IPS-NIHi7 (cell line): ENCODE measurements around the gene SLC4A1AP.

Experiments
- DNase-seq: peaks from one replicate; pipeline ENCODE4 v3.0.0; 2012; ENCODE audit warnings: mixed read lengths; ENCODE audit errors: extremely low spot score

Gene SLC4A1AP

GRCh38 chr2:27742571-27742970 is 78.9 kb downstream of the SLC4A1AP start:
- DNase-seq = no peak
